ENCODE data around the gene MUC5AC.
"Not testable (repeated sequence)": the region's sequence is repeated elsewhere in the genome, so short reads cannot be mapped to it uniquely, and the experiment has no call there.

The MUC5AC gene

DNA sequence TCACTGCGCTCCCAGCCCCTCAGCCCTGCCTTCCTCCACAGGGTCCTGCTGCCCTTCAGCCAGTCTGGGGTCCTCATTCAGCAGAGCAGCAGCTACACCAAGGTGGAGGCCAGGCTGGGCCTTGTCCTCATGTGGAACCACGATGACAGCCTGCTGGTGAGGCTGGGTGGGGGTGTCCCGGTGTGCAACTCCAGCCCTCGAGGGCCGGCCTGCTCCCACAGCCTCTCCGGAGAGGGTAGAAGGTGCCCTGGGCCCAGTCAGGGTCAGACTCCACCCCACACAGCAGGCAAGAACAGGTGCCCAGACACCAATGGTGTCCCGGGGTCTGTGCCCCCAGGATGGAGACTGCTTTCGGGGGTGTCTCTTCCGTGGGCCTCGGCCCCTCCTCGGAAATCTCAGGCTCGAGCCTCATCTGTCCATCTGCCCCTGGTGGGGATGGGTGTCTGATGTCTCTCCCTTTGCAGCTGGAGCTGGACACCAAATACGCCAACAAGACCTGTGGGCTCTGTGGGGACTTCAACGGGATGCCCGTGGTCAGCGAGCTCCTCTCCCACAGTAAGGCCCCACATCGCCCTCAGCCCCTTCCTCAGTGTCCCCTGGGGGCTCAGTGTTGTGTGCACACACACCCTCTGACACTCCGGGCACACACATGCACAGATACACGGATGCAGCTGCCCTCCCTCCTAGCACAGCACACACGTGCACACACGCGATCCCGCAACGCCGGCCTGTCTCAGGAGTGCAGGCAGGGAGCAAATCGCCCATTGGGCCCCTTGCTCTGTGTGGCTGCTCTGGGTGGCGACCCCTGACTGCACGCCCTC lies 4.9 kb downstream of the MUC5AC start:
- DNase-seq = no peak

DNA sequence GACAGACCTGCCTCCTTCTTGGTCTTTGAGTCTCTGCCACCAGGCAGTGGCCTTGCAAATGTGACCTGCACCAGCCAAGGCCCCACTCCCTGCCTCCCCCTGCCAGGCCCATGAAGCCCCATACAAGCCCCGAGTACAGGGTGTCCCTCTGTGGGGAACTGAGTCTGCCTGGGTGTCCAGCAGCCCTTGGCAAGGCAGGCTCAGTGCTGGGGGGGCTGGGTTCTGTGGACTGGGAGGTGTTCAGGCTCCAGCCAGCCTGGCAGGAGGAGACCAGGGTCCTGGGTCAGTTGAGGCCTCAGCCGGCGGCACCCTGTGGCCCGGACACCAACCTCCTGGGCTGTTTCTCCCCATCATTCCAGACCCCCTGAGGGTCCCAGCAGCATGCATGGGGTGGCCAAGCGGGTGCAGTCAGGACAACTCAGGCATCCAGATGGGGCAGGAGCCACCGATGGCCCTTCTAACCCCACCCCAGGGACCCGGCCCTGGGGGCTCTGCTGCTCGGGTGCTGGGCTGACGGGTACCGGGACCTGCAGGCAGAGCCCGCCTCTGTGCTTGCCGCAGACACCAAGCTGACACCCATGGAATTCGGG lies 5.7 kb downstream of the MUC5AC start:
- DNase-seq = no peak

DNA sequence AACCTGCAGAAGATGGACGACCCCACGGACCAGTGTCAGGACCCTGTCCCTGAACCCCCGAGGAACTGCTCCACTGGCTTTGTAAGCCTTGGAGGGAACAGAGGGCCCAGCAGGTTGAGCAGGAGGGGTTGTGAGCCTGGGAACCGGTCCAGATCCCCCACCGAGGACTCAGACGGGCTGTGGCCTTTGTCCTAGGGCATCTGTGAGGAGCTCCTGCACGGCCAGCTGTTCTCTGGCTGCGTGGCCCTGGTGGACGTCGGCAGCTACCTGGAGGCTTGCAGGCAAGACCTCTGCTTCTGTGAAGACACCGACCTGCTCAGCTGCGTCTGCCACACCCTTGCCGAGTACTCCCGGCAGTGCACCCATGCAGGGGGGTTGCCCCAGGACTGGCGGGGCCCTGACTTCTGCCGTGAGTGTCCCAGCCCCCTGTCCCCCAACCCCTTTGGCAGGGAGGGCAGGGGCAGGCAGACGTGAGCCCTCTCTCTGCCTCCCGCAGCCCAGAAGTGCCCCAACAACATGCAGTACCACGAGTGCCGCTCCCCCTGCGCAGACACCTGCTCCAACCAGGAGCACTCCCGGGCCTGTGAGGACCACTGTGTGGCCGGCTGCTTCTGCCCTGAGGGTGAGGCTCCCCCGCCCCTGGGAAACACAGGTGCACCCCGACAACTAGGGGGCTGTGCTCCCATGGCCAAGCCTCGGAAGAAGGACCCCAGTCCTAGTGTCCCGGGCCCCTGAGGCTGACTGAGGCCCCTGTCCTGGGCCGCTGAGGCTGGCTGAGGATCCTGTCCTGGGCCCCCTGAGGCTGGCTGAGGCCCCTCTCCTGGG lies 6.4 kb downstream of the MUC5AC start:
- no peak for DNase-seq

DNA sequence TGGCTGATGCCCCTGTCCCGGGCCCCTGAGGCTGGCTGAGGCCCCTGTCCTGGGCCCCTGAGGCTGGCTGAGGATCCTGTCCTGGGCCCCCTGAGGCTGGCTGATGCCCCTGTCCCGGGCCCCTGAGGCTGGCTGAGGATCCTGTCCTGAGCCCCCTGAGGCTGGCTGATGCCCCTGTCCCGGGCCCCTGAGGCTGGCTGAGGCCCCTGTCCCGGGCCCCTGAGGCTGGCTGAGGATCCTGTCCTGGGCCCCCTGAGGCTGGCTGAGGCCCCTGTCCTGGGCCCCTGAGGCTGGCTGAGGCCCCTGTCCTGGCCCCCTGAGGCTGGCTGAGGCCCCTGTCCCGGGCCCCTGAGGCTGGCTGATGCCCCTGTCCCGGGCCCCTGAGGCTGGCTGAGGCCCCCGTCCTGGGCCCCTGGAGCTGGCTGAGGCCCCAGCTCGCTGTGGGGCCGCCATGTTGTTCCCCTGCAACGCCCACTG lies 7.1 kb downstream of the MUC5AC start:
- DNase-seq = not testable (repeated sequence)

DNA sequence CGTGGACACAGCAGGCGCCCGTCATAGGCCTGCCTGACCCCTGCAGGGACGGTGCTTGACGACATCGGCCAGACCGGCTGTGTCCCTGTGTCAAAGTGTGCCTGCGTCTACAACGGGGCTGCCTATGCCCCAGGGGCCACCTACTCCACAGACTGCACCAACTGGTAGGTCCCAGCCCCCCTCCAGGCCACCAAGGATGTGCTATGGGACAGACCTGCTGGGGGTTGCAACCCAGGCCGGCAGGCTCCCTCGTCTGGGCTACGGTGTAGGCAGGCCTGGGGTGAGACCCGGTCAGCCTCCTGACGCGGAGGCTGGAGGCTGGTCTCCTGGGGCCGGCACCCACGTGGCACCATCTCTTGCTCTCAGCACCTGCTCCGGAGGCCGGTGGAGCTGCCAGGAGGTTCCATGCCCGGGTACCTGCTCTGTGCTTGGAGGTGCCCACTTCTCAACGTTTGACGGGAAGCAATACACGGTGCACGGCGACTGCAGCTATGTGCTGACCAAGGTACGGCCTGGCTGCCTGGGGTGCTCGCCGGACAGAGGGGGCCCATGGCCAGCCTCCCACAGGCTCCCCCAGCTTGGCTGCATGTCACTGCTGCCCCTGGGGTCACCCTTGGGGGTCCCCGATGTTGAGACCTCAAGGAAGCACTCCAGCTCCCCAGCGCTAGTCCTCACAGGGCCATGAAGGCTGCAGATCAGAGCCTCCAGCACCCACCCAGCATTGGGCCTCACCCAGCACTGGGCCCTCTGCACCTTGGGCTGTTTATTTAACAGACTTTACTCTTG lies 7.7 kb downstream of the MUC5AC start:
- no peak for DNase-seq

DNA sequence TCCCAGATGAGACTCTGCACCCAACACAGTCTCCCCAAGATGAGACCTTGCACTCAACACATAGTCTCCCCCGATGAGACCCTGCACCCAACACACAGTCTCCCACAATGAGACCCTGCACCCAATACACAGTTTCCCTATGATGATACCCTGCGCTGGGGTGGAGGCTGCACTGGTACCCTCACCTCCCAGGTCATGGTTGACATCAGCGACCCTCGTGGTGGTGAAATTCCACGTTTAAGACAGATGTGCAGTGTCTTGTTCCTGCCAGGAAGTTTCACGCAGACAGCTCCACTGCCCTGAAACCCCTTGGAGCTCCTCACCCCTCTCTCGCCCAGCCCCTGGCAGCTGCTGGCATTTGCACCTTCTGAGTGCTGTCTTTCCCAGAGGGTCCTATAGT lies 9.5 kb downstream of the MUC5AC start:
- no peak for DNase-seq

DNA sequence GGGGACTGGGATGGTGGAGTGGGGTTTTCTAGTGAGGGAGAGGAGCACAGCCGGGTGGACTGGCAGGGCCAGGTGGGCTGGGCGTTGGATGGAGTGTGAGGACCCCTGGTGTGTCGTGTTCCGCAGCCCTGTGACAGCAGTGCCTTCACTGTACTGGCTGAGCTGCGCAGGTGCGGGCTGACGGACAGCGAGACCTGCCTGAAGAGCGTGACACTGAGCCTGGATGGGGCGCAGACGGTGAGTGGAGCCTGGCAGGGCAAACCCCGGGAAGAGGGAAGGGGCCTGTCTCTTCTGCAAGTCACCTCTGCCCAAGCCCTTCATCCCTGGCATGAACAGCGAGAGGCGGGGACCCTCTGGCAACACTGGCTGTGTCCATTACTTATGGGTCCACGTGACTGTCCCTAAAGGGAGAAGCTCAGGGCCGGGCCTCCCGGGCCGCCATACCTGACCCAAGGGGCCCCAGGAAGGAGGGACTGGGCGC lies 10.0 kb downstream of the MUC5AC start:
- DNase-seq = no peak

DNA sequence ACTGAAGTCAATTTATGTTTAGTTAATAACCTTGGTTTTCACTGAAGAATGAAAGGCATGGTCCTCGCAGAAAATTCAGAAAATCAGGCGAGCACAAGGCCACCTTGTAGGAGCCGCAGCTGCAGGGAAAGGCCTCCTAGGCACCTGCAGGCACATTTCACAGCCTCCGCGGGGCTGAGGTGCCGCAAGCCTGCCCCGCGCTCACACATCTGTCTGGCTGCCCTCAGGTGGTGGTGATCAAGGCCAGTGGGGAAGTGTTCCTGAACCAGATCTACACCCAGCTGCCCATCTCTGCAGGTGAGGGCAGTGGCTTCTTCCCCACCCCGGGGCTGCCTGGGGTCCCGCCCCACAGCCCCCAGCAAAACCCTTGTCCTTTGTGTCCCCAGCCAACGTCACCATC lies 10.5 kb downstream of the MUC5AC start:
- DNase-seq = no peak

DNA sequence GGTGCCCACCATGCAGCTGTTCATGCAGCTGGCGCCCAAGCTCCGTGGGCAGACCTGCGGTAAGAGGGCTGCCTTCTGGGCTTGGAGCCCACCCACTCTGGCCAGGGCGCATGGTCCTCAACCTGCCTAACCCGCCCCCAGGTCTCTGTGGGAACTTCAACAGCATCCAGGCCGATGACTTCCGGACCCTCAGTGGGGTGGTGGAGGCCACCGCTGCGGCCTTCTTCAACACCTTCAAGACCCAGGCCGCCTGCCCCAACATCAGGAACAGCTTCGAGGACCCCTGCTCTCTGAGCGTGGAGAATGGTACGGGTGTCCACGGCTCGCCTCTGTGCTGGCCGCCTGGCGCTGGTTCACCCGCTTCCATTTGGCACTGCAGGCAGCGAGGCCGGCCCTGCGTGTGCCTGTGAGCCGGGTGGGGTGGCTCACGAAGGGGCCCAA lies 11.0 kb downstream of the MUC5AC start:
- DNase-seq = no peak

DNA sequence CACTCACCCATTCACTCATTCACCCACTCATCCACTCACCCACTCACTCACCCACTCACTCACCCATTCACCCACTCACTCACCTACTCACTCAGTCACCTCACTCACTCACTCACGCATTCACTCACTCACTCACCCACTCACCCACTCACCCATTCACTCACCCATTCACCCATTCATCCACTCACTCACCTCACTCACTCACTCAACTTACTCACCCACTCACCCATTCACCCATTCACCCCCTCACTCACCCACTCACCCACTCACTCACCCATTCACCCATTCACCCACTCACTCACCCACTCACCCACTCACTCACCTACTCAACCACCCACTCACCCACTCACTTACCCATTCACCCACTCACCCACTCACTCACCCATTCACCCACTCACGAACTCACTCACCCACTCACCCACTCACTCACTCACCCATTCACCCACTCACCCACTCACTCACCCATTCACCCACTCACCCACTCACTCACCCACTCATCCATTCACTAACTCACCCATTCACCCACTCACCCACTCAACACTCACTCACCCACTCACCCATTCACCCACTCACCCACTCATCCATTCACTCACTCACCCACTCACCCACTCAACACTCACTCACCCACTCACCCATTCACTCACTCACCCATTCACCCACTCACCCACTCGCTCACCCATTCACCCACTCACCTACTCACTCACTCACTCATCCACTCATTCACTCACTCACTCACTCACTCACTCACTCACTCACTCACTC lies 13.7 kb downstream of the MUC5AC start:
- DNase-seq = no peak

DNA sequence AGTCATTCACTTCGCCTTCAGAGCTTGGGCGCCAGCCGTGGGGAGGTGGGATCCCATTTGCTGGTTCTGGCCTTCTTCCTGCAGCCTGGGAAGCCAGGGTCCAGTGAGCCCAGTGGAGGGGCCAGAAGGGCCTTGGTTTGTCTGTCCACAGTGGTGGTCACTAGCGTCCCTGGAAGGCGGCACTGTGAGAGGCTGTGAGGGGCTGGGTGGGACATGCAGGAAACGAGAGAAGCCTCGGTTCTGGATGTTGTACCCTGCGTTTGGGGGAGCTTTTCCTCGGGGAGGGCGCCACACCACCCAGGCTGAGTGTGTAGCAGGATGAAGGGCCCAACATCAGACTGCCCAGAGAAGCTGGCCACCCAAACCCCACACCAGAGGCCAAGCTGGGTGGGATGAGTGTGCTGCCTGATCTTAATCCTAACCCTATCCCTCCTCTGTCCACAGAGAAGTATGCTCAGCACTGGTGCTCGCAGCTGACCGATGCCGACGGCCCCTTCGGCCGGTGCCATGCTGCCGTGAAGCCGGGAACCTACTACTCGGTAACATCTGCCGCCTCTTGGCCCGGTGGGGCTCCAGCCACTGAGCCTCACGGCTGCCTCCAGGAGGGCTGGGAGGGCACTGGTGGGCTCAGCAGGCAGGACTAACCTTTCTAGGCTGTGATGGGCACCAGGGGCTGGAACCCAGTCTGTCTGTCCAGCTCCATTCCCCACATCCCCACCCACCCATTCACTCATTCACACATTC lies 14.4 kb downstream of the MUC5AC start:
- DNase-seq = no peak

DNA sequence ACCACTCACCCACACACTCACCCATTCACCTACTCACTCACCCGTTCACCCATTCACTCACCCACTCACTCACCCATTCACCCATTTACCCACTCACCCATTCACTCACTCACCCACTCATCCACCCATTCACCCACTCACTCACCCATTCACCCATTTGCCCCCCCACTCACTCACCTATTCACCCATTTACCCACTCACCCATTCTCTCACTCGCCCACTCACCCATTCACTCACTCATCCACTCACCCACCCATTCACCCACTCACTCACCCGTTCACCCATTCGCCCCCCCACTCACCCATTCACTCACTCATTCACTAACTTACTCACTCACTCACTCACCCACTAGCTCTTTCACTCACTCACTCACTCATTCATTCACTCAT lies 15.0 kb downstream of the MUC5AC start:
- no peak for DNase-seq

DNA sequence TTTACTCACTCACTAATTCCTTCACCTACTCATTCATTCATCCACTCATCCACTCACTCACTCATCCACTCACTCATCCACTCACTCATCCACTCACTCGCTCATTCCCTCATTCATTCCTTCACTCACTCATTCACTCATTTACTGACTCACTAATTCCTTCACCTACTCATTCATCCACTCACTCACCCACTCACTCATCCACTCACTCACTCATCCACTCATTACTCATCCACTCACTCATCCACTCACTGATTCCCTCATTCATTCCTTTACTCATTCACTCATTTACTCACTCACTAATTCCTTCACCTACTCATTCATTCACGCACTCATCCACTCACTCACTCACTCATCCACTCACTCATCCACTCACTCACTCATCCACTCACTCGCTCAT lies 15.6 kb downstream of the MUC5AC start:
- not testable (repeated sequence) for DNase-seq

DNA sequence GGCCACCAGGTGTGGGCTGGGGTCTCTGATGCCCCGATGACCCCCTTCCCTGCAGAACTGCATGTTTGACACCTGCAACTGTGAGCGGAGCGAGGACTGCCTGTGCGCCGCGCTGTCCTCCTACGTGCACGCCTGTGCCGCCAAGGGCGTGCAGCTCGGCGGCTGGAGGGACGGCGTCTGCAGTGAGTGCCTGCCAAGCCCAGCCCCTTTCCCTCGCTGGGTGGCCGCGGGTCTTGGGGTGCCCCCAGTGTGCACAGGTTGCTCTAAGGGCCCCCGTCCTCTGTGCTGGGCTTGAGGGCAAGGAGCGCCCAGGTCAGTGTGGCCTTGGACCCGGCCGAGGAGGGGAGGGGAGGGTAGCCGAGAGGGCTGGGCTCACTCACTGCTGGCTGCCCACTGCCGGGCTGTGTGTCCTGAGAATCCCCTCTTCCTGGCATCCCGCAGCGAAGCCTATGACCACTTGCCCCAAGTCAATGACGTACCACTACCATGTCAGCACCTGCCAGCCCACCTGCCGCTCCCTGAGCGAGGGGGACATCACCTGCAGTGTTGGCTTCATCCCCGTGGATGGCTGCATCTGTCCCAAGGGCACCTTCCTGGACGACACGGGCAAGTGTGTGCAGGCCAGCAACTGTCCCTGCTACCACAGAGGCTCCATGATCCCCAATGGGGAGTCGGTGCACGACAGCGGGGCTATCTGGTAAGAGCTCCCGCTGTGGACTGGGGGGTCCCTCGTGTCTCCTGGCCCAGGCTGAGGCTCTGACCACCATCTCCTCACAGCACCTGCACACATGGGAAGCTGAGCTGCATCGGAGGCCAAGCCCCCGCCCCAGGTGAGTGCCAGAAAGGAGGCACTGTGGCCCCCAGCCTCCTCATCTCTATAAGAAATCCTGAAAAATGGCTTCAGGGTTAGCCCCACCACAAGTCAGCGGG lies 17.0 kb downstream of the MUC5AC start:
- no peak for DNase-seq

DNA sequence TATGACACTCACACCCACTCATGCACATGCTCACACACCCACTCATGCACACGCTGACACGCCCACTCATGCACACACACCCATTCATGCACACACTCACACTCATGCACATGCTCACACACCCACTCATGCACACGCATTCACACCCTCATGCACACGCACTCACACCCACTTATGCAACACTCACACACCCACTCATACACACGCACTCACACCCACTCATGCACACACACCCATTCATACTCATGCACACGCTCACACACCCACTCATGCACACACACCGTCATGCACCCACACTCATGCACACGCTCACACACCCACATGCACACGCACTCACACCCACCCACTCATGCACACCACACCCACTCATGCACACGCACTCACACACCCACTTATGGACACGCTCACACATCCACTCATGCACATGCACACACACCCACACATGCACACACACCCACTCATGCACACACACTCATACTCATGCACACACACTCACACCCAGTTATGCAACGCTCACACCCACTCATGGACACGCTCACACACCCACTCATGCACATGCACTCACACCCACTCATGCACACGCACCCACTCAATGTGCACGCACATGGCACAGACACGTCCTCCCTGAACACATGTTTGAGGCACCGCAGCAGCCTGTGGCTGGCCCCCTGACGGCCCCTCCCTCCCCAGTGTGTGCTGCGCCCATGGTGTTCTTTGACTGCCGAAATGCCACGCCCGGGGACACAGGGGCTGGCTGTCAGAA lies 17.9 kb downstream of the MUC5AC start:
- DNase-seq = no peak

DNA sequence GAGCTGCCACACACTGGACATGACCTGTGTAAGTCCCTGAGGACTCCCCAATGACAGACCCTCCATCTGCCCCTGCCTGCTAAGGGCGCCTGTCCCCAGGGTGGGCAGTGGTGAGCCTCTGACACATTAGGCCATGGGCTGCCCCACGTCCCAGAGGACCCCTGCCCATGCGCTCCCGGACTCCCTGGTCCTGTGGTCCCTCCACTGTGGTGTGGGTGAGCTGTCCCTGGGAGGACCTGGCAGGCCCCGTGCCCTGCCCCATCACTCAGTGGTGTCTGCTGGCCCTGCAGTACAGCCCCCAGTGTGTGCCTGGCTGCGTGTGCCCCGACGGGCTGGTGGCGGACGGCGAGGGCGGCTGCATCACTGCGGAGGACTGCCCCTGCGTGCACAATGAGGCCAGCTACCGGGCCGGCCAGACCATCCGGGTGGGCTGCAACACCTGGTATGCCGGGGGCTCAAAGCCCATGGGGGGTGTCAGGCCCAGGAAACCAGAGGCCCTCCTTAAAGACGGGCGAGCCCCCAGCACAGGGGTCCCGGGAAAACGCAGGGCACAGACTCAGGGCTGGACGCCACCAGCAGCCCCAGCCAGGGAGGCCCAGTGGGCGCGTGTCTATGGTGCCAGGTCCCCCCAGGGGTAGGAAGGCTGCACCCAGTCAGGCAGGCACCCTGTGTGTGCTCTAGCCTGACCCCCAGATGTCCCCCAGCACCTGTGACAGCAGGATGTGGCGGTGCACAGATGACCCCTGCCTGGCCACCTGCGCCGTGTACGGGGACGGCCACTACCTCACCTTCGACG lies 18.7 kb downstream of the MUC5AC start:
- DNase-seq = no peak

DNA sequence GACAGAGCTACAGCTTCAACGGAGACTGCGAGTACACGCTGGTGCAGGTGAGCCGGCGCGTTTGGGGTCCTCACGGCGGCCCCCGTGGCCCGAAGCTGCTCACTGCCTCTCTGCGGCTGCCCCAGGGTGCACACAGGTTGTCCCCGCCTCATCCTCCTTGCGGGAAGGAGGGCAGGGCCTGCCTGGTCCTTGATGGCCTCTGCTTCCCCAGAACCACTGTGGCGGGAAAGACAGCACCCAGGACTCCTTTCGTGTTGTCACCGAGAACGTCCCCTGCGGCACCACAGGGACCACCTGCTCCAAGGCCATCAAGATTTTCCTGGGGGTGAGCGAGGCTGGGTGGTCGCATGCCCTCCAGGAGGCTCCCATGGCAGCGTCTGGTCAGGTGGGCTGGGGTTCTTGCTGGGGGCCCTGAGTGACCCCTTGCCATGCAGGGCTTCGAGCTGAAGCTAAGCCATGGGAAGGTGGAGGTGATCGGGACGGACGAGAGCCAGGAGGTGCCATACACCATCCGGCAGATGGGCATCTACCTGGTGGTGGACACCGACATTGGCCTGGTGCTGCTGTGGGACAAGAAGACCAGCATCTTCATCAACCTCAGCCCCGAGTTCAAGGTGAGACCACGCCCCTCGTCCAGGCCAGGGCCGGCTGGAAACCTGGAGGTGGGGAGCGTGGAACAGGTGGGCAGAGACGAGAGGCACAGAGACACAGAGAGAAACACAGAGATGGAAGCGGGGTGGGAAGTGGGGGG lies 19.4 kb downstream of the MUC5AC start:
- DNase-seq = no peak

DNA sequence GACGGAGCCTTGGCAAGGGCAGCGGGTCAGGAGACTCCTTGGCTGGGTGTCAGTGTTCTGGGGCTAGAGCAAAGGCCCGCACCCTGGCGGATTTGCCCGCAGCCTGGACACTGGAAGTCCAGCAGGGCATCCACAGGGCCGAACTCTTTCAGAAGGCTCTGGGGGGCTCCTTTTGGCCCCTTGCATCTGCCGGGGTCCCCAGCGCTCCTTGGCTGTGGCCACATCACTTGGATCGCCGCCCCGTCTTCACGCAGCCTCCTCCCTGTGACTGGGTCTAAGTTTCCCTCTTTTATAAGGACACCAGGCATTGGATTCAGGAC lies 20.0 kb downstream of the MUC5AC start:
- no peak for DNase-seq
